Measurements from ENCODE around the gene NUP85. TPM values are rescaled to one million over a fixed set of nuclear protein-coding genes. Genes with fewer than 3 reads are reported as not detected.

NUP85 gene
- total and polyA plus RNA-seq, 4 donors = 40.4 to 69.5 (median 46.1) TPM

DNA sequence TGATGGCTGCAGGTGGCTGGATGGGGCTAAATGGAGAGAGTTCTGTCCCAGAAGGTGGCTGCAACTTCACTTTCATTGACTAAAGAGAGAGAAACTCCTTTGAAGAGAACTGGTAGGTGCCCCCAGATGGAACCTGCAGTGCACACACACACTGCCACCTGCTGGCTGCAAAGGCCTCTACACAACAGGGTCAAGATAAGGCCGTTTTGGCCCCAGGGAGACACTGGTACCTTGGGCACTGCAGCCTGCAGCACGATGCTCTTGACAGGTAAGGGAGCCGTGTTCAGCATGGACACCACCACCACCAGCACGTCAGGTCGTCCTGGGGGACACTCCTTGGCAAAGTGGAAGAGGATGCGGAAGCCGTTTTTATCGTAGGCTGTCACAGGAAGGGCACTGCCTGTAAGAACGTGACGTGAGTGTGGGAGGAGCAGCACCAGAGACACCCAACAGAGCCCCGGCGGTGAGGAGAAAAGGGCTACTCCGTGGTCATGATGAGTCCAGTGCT lies 33.3 kb downstream of the NUP85 start:
- Histone ChIP-seq H3K4me1 (ENCODE audit: control insufficient read depth in 5 of 5, insufficient read depth in 5 of 5, low read length in 5 of 5) (no peaks in the 10 kb centered on the region), H3K9ac (ENCODE audit: insufficient read depth in 1 of 2, low read length in 2 of 2) (no peak overlapping the region), H3K9me3 (ENCODE audit: control insufficient read depth in 4 of 4, insufficient read depth in 3 of 4, low read length in 3 of 4) (no peaks in the 10 kb centered on the region), H3K4me3 (no peak overlapping the region), H3K27me3 (ENCODE audit: control insufficient read depth in 3 of 3, insufficient read depth in 3 of 3, low read length in 2 of 3) (no peaks in the 10 kb centered on the region), H3K36me3 (ENCODE audit: control insufficient read depth in 4 of 4, insufficient read depth in 4 of 4, low read length in 4 of 4) (peaks cover 24 to 82% (median 60%) of the 10 kb centered on the region in 4 donors), H3K27ac (ENCODE audit: low read depth in 1 of 2, low read length in 1 of 2) (no peak overlapping the region)
- WGBS, 2 donors = 48 to 52% methylated on average over 13 of the region's 13 CpGs
- peak; percentile 55 to 65 (median 59) for DNase-seq
- ATAC-seq (ENCODE audit: insufficient read depth, low FRiP score) = peak; percentile 63
- TF ChIP-seq, protein P1, sequence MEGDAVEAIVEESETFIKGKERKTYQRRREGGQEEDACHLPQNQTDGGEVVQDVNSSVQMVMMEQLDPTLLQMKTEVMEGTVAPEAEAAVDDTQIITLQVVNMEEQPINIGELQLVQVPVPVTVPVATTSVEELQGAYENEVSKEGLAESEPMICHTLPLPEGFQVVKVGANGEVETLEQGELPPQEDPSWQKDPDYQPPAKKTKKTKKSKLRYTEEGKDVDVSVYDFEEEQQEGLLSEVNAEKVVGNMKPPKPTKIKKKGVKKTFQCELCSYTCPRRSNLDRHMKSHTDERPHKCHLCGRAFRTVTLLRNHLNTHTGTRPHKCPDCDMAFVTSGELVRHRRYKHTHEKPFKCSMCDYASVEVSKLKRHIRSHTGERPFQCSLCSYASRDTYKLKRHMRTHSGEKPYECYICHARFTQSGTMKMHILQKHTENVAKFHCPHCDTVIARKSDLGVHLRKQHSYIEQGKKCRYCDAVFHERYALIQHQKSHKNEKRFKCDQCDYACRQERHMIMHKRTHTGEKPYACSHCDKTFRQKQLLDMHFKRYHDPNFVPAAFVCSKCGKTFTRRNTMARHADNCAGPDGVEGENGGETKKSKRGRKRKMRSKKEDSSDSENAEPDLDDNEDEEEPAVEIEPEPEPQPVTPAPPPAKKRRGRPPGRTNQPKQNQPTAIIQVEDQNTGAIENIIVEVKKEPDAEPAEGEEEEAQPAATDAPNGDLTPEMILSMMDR (IDR thresholded peaks at IDR 0.05; ENCODE audit: control extremely low read depth, extremely low read depth) = peak; percentile 54

DNA sequence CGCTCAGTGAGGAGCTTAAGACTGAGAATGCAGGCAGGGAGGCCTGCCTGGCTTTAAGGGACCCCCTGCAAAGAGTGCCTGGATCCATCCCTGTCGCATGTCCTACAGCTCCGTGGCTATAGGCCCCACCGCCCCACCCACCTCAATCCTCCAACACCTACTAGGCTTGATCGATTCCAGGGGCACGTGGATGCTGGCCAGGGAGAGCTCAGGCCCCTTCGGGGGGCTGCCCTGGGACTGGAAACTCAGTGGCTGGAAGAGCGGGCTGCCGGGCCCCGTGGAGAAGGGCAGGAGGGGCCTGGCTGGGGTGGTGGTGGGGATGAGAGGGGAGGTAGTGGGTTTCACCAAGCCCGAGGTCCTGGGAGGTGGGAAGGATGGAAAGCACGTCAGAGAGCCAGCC lies 33.7 kb downstream of the NUP85 start:
- DNase-seq (no peak), ATAC-seq (ENCODE audit: insufficient read depth, low FRiP score) (no peak)
- H3K9me3 ChIP-seq (ENCODE audit: control insufficient read depth in 4 of 4, insufficient read depth in 3 of 4, low read length in 3 of 4) = no peaks in the 10 kb centered on the region
- H3K27ac ChIP-seq (ENCODE audit: low read depth in 1 of 2, low read length in 1 of 2) = no peak overlapping the region
- no peak overlapping the region for H3K4me3 ChIP-seq
- TF ChIP-seq, protein P1 (IDR thresholded peaks at IDR 0.05; ENCODE audit: control extremely low read depth, extremely low read depth) = no peak
- no peak overlapping the region for H3K9ac ChIP-seq (ENCODE audit: insufficient read depth in 1 of 2, low read length in 2 of 2)
- H3K4me1 ChIP-seq (ENCODE audit: control insufficient read depth in 5 of 5, insufficient read depth in 5 of 5, low read length in 5 of 5) = no peaks in the 10 kb centered on the region
- 88 to 93% methylated on average over 12 of the region's 12 CpGs for WGBS, 2 donors
- peaks cover 23 to 86% (median 61%) of the 10 kb centered on the region in 4 donors for H3K36me3 ChIP-seq (ENCODE audit: control insufficient read depth in 4 of 4, insufficient read depth in 4 of 4, low read length in 4 of 4)
- H3K27me3 ChIP-seq (ENCODE audit: control insufficient read depth in 3 of 3, insufficient read depth in 3 of 3, low read length in 2 of 3) = no peaks in the 10 kb centered on the region

DNA sequence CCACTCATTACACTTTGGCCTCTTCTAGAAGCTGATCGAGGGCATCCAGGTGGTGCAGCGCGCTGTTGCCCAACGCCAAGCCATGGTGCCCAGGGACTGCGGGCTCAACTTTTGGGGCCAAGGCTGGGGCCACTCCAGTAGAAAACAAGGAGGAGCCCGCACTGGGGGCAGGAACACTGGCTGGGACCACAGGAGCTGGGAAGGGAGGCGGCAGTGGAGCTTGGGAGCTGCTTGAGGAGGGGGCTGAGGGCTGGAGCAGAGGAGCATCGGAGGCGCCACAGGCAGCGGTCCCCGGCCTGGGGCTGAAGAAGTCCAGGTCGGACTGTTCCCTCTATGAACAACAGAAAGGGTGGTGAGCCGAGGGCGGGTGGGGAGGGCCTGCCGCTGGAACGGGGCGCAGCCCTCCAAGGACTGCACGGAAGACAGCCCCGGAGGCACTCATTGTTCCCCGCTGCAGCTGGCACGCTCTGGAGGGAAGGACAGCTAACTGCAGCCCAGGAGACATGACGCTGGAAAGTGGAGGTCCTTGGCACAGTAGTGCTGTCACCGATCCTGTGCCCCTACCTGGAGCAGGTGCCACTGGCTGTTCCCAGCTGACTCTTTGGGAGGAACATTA lies 34.4 kb downstream of the NUP85 start:
- ATAC-seq (ENCODE audit: insufficient read depth, low FRiP score) (no peak), DNase-seq (no peak)
- Histone ChIP-seq H3K9ac (ENCODE audit: insufficient read depth in 1 of 2, low read length in 2 of 2) (no peak overlapping the region), H3K4me1 (ENCODE audit: control insufficient read depth in 5 of 5, insufficient read depth in 5 of 5, low read length in 5 of 5) (no peaks in the 10 kb centered on the region), H3K36me3 (ENCODE audit: control insufficient read depth in 4 of 4, insufficient read depth in 4 of 4, low read length in 4 of 4) (peaks cover 16 to 88% (median 55%) of the 10 kb centered on the region in 4 donors), H3K9me3 (ENCODE audit: control insufficient read depth in 4 of 4, insufficient read depth in 3 of 4, low read length in 3 of 4) (no peaks in the 10 kb centered on the region), H3K4me3 (no peak overlapping the region), H3K27me3 (ENCODE audit: control insufficient read depth in 3 of 3, insufficient read depth in 3 of 3, low read length in 2 of 3) (no peaks in the 10 kb centered on the region), H3K27ac (ENCODE audit: low read depth in 1 of 2, low read length in 1 of 2) (no peak overlapping the region)
- TF ChIP-seq, protein P1 (IDR thresholded peaks at IDR 0.05; ENCODE audit: control extremely low read depth, extremely low read depth) = no peak
- 92 to 94% methylated on average over 23 of the region's 23 CpGs for WGBS, 2 donors

Data from lung (tissue), 12 donors.